Body of pancreas (tissue), 4 donors: ENCODE results near the gene PDLIM1.

Source experiments
- CTCF ChIP-seq, 7 experiments: fragments of 450-650 bp in 4 of 7; fragments of 200-600 bp in 3 of 7; sonication (generic) in 3 of 7; IDR thresholded peaks; one replicate each; pipeline ENCODE4 v1.5.1; 2016 to 2019; ENCODE audit warnings: antibody characterized with exemption in 7 of 7
- POLR2A ChIP-seq, 3 donors: fragments of 450-650 bp; IDR thresholded peaks; one replicate each; pipeline ENCODE4 v1.6.1; 2016; ENCODE audit warnings: antibody characterized with exemption in 3 of 3, mild to moderate bottlenecking in 2 of 3

- TF ChIP-seq POLR2A (IDR thresholded peaks at IDR 0.05) = no peak
- TF ChIP-seq CTCF (IDR thresholded peaks at IDR 0.05) = no peak
These were observed 40.2 kb upstream of the PDLIM1 start for GRCh38 chr10:95330966-95331453.
